PFSK-1 (cell line): ENCODE results near the gene WBP11.

Experiments
- FOXP2 ChIP-seq: optimal IDR thresholded peaks from 2 replicates; pipeline ENCODE3; 2011; ENCODE audit warnings: borderline replicate concordance, control low read depth, inconsistent platforms; ENCODE audit not compliant: insufficient read depth; ENCODE audit errors: extremely low read length, extremely low read depth
- POLR2AphosphoS5 ChIP-seq: IDR thresholded peaks from 2 replicates; pipeline ENCODE4 v1.6.1; 2012; ENCODE audit warnings: low read depth, mild to moderate bottlenecking, control low read depth, low read length, moderate library complexity
- REST ChIP-seq, 2 experiments: IDR thresholded peaks; 2 replicates each; pipeline versions ENCODE4 v1.6.1 to v1.8.0; 2011 to 2012; ENCODE audit warnings: low read depth in 2 of 2, low read length in 2 of 2, control low read depth in 1 of 2, inconsistent platforms in 1 of 2, mild to moderate bottlenecking in 1 of 2, moderate library complexity in 1 of 2; ENCODE audit not compliant: insufficient read depth in 1 of 2
- SIN3A ChIP-seq: IDR thresholded peaks from 2 replicates; pipeline ENCODE4 v1.6.1; 2012; ENCODE audit warnings: mild to moderate bottlenecking, low read length, moderate library complexity, borderline replicate concordance; ENCODE audit not compliant: insufficient read depth
- TAF1 ChIP-seq: IDR thresholded peaks from 2 replicates; pipeline ENCODE4 v1.6.1; 2012; ENCODE audit warnings: low read length, control low read depth, borderline replicate concordance; ENCODE audit not compliant: insufficient read depth

- TF ChIP-seq REST (IDR thresholded peaks at IDR 0.05; ENCODE audit: insufficient read depth in 1 of 2, low read depth in 2 of 2, low read length in 2 of 2) (no peak), POLR2AphosphoS5 (no peak), TAF1 (no peak), SIN3A (no peak), FOXP2 (no peak)
These were observed 31.2 kb upstream of the WBP11 start for GRCh38 chr12:14834509-14834908.
